KMS-11 (cell line): Measurements from ENCODE around the gene CTSZ.

Experiments used
- H2AFZ ChIP-seq: fragments of 200-600 bp; sonication (generic); 2 replicates; pipeline ENCODE4 v1.6.1; 2016; ENCODE audit warnings: antibody characterized with exemption, mixed run types, low read depth
- H3K27ac ChIP-seq: fragments of 200-600 bp; sonication (generic); 2 replicates; pipeline ENCODE4 v1.6.1; 2016; ENCODE audit warnings: mild to moderate bottlenecking, mixed run types
- H3K27me3 ChIP-seq: fragments of 200-600 bp; sonication (generic); 2 replicates; pipeline ENCODE4 v1.6.1; 2017; ENCODE audit warnings: mild to moderate bottlenecking, low read depth, mixed run types, moderate library complexity; ENCODE audit not compliant: insufficient read depth
- H3K36me3 ChIP-seq: fragments of 200-600 bp; sonication (generic); 2 replicates; pipeline ENCODE4 v1.6.1; 2017; ENCODE audit warnings: mild to moderate bottlenecking, mixed run types; ENCODE audit not compliant: insufficient read depth
- H3K4me1 ChIP-seq: fragments of 200-600 bp; sonication (generic); 2 replicates; pipeline ENCODE4 v1.6.1; 2016; ENCODE audit warnings: mild to moderate bottlenecking, low read depth, mixed run types; ENCODE audit not compliant: poor library complexity, severe bottlenecking
- H3K4me2 ChIP-seq: fragments of 200-600 bp; sonication (generic); 2 replicates; pipeline ENCODE4 v1.7.0; 2016; ENCODE audit warnings: mild to moderate bottlenecking, mixed run types
- H3K4me3 ChIP-seq: fragments of 200-600 bp; sonication (generic); IDR thresholded peaks from 2 replicates; pipeline ENCODE4 v1.6.1; 2017; ENCODE audit warnings: low read depth, low read length, mixed read lengths; ENCODE audit not compliant: insufficient read depth
- H3K79me2 ChIP-seq: fragments of 200-600 bp; sonication (generic); 2 replicates; pipeline ENCODE4 v1.6.1; 2016; ENCODE audit warnings: low read depth, mixed run types; ENCODE audit not compliant: insufficient read depth
- H3K9ac ChIP-seq: fragments of 200-600 bp; sonication (generic); 2 replicates; pipeline ENCODE4 v1.6.1; 2016; ENCODE audit warnings: mild to moderate bottlenecking, mixed run types
- H4K20me1 ChIP-seq: fragments of 200-600 bp; sonication (generic); 2 replicates; pipeline ENCODE4 v1.6.1; 2016; ENCODE audit warnings: mild to moderate bottlenecking, mixed run types; ENCODE audit not compliant: insufficient read depth
- TF ChIP-seq, protein P1 (sequence below): fragments of 200-600 bp; sonication (generic); conservative IDR thresholded peaks from 2 replicates; pipeline ENCODE4 v1.6.1; 2017; ENCODE audit warnings: low read depth, mild to moderate bottlenecking, antibody characterized with exemption, low read length, moderate library complexity, mixed read lengths

CTSZ gene

DNA sequence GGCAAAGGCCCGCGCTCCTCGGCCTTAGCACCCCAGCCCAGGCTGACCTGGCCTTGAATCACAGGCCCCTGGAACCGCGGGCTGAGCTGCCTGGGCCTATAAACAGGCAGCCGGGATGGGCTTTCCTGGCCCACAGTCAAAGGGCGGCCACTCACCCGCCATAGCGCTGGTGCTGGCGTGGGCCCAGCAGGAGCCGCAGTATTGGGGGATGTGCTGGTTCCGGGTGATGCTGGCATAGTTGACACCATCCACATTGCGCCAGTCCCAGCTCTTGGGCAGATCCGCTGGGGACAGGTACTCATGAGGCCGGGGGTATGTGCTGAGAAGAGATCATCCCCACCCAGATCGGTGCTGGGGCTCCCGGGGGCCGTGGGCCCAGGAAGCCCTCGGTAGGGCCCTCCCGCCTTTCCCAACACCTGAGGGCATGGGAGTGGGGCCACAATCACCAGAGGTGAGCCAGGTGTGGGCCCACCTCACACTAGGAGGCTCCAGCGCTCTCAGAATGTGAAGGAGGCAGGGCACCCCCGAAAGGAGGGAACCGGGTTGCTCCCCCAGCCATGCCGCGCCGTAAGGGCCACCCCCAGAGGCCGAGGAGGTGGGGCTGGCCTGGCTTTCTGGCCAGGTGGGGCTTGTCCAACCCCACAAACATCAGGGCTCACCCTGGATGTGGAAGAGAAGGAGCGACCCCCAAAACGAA is 739 bp downstream of the CTSZ start:
- no peaks in the 10 kb centered on the region for H4K20me1 ChIP-seq
- H3K4me1 ChIP-seq = peaks cover 29% of the 10 kb centered on the region
- TF ChIP-seq, protein P1, sequence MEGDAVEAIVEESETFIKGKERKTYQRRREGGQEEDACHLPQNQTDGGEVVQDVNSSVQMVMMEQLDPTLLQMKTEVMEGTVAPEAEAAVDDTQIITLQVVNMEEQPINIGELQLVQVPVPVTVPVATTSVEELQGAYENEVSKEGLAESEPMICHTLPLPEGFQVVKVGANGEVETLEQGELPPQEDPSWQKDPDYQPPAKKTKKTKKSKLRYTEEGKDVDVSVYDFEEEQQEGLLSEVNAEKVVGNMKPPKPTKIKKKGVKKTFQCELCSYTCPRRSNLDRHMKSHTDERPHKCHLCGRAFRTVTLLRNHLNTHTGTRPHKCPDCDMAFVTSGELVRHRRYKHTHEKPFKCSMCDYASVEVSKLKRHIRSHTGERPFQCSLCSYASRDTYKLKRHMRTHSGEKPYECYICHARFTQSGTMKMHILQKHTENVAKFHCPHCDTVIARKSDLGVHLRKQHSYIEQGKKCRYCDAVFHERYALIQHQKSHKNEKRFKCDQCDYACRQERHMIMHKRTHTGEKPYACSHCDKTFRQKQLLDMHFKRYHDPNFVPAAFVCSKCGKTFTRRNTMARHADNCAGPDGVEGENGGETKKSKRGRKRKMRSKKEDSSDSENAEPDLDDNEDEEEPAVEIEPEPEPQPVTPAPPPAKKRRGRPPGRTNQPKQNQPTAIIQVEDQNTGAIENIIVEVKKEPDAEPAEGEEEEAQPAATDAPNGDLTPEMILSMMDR = no peak
- no peak overlapping the region for H3K4me3 ChIP-seq
- H3K27ac ChIP-seq = no peak overlapping the region
- H3K79me2 ChIP-seq = no peaks in the 10 kb centered on the region
- no peaks in the 10 kb centered on the region for H3K36me3 ChIP-seq
- peak overlapping the region; percentile 31; the same call in 1 of the 2 replicates for H2AFZ ChIP-seq
- peak overlapping the region; percentile 81; the same call in 1 of the 2 replicates for H3K4me2 ChIP-seq
- no peak overlapping the region for H3K9ac ChIP-seq
- peaks cover 16% of the 10 kb centered on the region; the same call in 1 of the 2 replicates for H3K27me3 ChIP-seq

DNA sequence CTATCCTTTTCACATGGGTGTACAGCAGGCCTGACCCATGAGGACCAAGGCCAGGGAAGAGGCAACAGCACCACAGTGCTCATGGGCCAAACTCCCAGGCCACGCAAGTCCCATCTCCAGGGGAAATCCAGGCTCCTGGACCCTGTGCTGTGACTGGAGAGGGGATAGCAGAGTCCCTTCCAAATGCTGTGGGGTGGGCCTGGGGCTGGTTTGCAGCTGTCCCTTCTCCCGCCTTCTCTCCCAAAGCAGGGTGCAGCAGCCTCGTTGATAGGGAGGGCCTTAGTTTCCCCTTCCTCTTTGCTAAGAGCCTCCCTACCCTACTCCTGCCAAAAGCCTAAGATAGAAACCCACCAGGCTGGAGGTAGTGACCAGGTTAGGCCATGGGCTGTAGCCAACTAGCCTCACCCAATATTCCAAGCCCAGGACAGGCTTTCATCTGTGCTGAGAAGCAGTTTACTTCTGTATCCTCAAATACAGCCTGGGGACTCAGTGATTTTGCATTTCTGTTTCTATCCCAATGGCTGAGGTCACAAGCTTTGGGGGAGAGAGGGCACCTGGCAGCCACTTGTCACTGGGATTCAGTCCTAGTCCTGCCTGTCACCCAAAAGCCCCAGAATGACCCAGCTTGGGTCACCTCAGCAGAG is 1.4 kb downstream of the CTSZ start:
- H3K4me3 ChIP-seq = no peak overlapping the region
- TF ChIP-seq, protein P1 = no peak
- peaks cover 16% of the 10 kb centered on the region; the same call in 1 of the 2 replicates for H3K27me3 ChIP-seq
- H3K79me2 ChIP-seq = no peaks in the 10 kb centered on the region
- H2AFZ ChIP-seq = no peak overlapping the region
- H4K20me1 ChIP-seq = no peaks in the 10 kb centered on the region
- H3K36me3 ChIP-seq = no peaks in the 10 kb centered on the region
- H3K9ac ChIP-seq = no peak overlapping the region
- peaks cover 29% of the 10 kb centered on the region for H3K4me1 ChIP-seq
- H3K4me2 ChIP-seq = peak overlapping the region; percentile 81; the same call in 1 of the 2 replicates
- H3K27ac ChIP-seq = no peak overlapping the region

DNA sequence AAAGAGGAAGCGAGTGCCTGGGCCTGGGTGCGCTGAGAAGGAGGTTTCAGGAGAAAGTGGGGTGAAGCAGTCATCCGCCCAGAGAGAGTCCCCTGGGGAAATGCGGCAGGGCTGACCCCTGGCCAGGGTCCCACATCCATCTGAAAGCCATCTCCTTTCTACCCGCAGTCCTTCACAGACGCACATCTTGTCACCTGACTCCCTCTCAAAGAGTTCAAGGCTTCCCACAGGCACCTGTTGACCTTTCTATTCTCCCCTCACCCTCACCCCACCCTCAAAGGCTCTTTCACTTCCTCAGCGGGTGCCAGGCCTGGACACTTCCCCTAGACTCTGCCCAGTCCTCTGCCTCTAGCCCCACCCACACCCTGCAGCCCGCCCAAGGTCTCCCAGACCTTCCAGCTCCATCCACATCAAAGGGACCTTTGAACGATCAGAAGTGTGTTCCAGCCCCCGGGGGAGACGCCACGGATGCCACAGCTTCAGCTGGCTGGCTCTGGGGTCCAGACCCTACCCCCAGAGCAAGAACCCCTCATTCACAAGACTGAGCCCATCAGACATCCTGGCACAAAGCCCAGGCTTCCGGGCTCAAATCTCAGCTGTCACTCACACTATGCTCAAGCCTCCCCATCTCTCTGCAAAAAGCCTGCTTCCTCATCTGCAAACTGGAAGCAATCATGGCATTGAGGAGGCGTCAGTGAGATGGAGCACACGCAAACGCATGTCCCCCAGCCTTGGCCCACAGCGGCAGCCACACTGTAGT is 2.1 kb downstream of the CTSZ start:
- H4K20me1 ChIP-seq = no peaks in the 10 kb centered on the region
- peak overlapping the region; percentile 29; the same call in 1 of the 2 replicates for H2AFZ ChIP-seq
- TF ChIP-seq, protein P1 = no peak
- no peak overlapping the region for H3K4me3 ChIP-seq
- no peaks in the 10 kb centered on the region for H3K36me3 ChIP-seq
- H3K79me2 ChIP-seq = no peaks in the 10 kb centered on the region
- peaks cover 29% of the 10 kb centered on the region for H3K4me1 ChIP-seq
- H3K9ac ChIP-seq = no peak overlapping the region
- peaks cover 16% of the 10 kb centered on the region; the same call in 1 of the 2 replicates for H3K27me3 ChIP-seq
- peak overlapping the region; percentile 81 for H3K4me2 ChIP-seq
- H3K27ac ChIP-seq = no peak overlapping the region

DNA sequence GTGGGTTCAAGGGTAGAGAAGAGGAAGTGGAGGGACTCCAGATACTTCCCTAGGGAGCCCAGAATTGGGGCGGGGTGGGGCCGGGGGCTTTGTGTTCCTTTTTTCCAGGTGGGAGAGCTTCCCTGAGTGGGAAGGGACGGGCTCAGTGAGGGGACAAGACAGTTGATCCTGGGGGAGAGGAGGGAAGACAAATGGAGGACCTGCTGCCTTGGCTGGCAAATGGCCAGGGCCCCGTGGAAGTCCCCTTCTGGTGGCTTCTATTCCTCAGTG is 2.6 kb downstream of the CTSZ start:
- Histone ChIP-seq H3K79me2 (no peaks in the 10 kb centered on the region), H3K27ac (no peak overlapping the region), H4K20me1 (no peaks in the 10 kb centered on the region), H3K4me3 (no peak overlapping the region), H3K4me2 (peak overlapping the region; percentile 81), H3K27me3 (peaks cover 16% of the 10 kb centered on the region; the same call in 1 of the 2 replicates), H3K4me1 (peaks cover 29% of the 10 kb centered on the region), H2AFZ (peak overlapping the region; percentile 29; the same call in 1 of the 2 replicates), H3K9ac (no peak overlapping the region), H3K36me3 (no peaks in the 10 kb centered on the region)
- TF ChIP-seq, protein P1 = no peak
